PC-9 (cell line): Measurements from ENCODE around the gene SUGT1. TPM values are rescaled to one million over a fixed set of nuclear protein-coding genes. Genes with fewer than 3 reads are reported as not detected.

Experiments
- BruUV-seq: library from RNA; stranded (reverse); fragments of 400-500 nt; replicated peaks from 2 replicates; lab custom pipeline; 2021; lab: Mats Ljungman, UMichigan
- CTCF ChIA-PET: fragments of 300-600 bp; sonication (Branson Sonifier 250); formaldehyde crosslinking; loops from one replicate; lab custom pipeline; 2022; ENCODE audit warnings: antibody characterized with exemption; lab: Charles Lee
- POLR2A ChIA-PET: fragments of 300-600 bp; sonication (Branson Sonifier 250); formaldehyde crosslinking; loops from one replicate; lab custom pipeline; 2022; ENCODE audit warnings: antibody characterized with exemption; ENCODE audit not compliant: unreplicated experiment; lab: Charles Lee
- DNase-seq, 2 experiments: peaks; one replicate each; pipeline versions ENCODE4 v3.0.0 to v3.0.0-alpha.2; 2015 to 2022; ENCODE audit warnings: mixed read lengths in 1 of 2
- H2AFZ ChIP-seq: fragments of 200-600 bp; sonication (generic); 2 replicates; pipeline ENCODE4 v1.8.1; 2017; ENCODE audit warnings: antibody characterized with exemption
- H3F3A ChIP-seq: fragments of 200-600 bp; sonication (generic); 2 replicates; pipeline ENCODE4 v1.8.1; 2017; ENCODE audit warnings: antibody characterized with exemption, mild to moderate bottlenecking, low read depth; ENCODE audit not compliant: insufficient read depth
- H3K27ac ChIP-seq: fragments of 200-600 bp; sonication (generic); 2 replicates; pipeline ENCODE4 v1.6.1; 2016; ENCODE audit warnings: mixed run types
- H3K27me3 ChIP-seq: fragments of 200-600 bp; sonication (generic); 2 replicates; pipeline ENCODE4 v1.6.1; 2016; ENCODE audit warnings: low read depth, mixed run types; ENCODE audit not compliant: insufficient read depth
- H3K36me3 ChIP-seq: fragments of 200-600 bp; sonication (generic); 2 replicates; pipeline ENCODE4 v1.6.1; 2016; ENCODE audit warnings: low read depth, mixed run types
- H3K4me1 ChIP-seq: fragments of 200-600 bp; sonication (generic); replicated peaks from 2 replicates; pipeline ENCODE4 v1.6.1; 2016; ENCODE audit warnings: mixed run types; ENCODE audit not compliant: insufficient read depth
- H3K4me2 ChIP-seq: fragments of 200-600 bp; sonication (generic); 2 replicates; pipeline ENCODE4 v1.6.1; 2017; ENCODE audit warnings: mixed run types
- H3K4me3 ChIP-seq: fragments of 200-600 bp; sonication (generic); 2 replicates; pipeline ENCODE4 v1.6.1; 2016; ENCODE audit warnings: mixed run types
- H3K79me2 ChIP-seq: fragments of 200-600 bp; sonication (generic); 2 replicates; pipeline ENCODE4 v1.6.1; 2017; ENCODE audit warnings: low read depth, mixed run types
- H3K9me2 ChIP-seq: fragments of 200-600 bp; sonication (generic); 2 replicates; pipeline ENCODE4 v1.8.1; 2017; ENCODE audit warnings: mild to moderate bottlenecking; ENCODE audit not compliant: insufficient read depth
- H3K9me3 ChIP-seq: fragments of 200-600 bp; sonication (generic); 2 replicates; pipeline ENCODE4 v1.8.1; 2016; ENCODE audit warnings: low read depth; ENCODE audit not compliant: insufficient read depth
- H4K20me1 ChIP-seq: fragments of 200-600 bp; sonication (generic); 2 replicates; pipeline ENCODE4 v1.8.1; 2017; ENCODE audit not compliant: insufficient read depth
- EZH2 ChIP-seq: fragments of 200-600 bp; sonication (generic); IDR thresholded peaks from 2 replicates; pipeline ENCODE4 v1.8.0; 2017; ENCODE audit warnings: antibody characterized with exemption, low read depth
- intact Hi-C: fragments of 100-400 bp; cut with micrococcal nuclease; formaldehyde crosslinking; loops from one replicate; pipeline ENCODE4 v1.10.0; 2022; ENCODE audit not compliant: unreplicated experiment
- total RNA-seq: library from RNA; stranded (reverse); gene quantifications from 2 replicates; pipeline ENCODE4 v1.2.3, GENCODE V29; 2021
- TF ChIP-seq, protein P1 (sequence below): fragments of 200-600 bp; sonication (generic); conservative IDR thresholded peaks from 2 replicates; pipeline ENCODE4 v1.6.1; 2017; ENCODE audit warnings: mixed run types, antibody characterized with exemption, mild to moderate bottlenecking, moderate library complexity

Gene SUGT1
- total RNA-seq, 1 experiment from 2014 or later, result 57.2 TPM

- intact Hi-C loops, result no loop called here
- Histone ChIP-seq H3K4me1 (no peaks in the 10 kb centered on the region), H3K36me3 (no peaks in the 10 kb centered on the region), H4K20me1 (no peaks in the 10 kb centered on the region), H3K9me2 (no peaks in the 10 kb centered on the region; the same call in 1 of the 2 replicates), H3K27ac (no peak overlapping the region), H3K4me3 (no peak overlapping the region), H3K4me2 (no peak overlapping the region), H3K9me3 (no peaks in the 10 kb centered on the region), H3F3A (no peaks in the 10 kb centered on the region), H3K27me3 (peaks cover 66% of the 10 kb centered on the region), H3K79me2 (no peaks in the 10 kb centered on the region), H2AFZ (no peak overlapping the region)
- ChIA-PET POLR2A (no interaction called here), CTCF (no interaction called here)
- no TSS peak for BruUV-seq
- no peak for DNase-seq
- TF ChIP-seq EZH2, result no peak
- TF ChIP-seq, protein P1, sequence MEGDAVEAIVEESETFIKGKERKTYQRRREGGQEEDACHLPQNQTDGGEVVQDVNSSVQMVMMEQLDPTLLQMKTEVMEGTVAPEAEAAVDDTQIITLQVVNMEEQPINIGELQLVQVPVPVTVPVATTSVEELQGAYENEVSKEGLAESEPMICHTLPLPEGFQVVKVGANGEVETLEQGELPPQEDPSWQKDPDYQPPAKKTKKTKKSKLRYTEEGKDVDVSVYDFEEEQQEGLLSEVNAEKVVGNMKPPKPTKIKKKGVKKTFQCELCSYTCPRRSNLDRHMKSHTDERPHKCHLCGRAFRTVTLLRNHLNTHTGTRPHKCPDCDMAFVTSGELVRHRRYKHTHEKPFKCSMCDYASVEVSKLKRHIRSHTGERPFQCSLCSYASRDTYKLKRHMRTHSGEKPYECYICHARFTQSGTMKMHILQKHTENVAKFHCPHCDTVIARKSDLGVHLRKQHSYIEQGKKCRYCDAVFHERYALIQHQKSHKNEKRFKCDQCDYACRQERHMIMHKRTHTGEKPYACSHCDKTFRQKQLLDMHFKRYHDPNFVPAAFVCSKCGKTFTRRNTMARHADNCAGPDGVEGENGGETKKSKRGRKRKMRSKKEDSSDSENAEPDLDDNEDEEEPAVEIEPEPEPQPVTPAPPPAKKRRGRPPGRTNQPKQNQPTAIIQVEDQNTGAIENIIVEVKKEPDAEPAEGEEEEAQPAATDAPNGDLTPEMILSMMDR, result no peak
Measured at GRCh38 chr13:52743569-52743968, 90.9 kb downstream of the SUGT1 start.

DNA sequence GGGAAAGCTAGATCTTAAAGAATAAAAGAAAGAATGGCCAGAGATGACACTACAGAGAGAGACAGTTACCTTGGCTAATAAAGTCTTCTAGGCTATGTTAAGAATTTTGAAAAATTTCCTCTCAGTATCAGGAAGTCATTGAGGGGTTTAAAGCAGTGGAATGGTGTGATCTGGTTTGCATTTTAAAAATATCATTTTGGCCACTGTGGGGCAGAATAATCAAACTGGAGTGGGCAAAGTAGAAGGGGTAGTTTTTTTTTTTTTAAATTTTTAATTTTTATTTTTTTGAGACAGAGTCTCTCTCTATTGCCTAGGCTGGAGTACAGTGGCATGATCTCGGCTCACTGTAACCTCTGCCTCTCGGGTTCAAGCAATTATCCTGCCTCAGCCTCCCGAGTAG is 91.4 kb downstream of the SUGT1 start:
- no peak for TF ChIP-seq EZH2
- TF ChIP-seq, protein P1, result 0 out of 2 replicates have a peak, but pooled peaks have one; percentile 24
- intact Hi-C loops, result no loop called here
- Histone ChIP-seq H3K4me1 (no peaks in the 10 kb centered on the region), H4K20me1 (no peaks in the 10 kb centered on the region), H2AFZ (no peak overlapping the region), H3K27me3 (peaks cover 70% of the 10 kb centered on the region), H3K9me3 (no peaks in the 10 kb centered on the region), H3K79me2 (no peaks in the 10 kb centered on the region), H3K27ac (no peak overlapping the region), H3K4me3 (no peak overlapping the region), H3K36me3 (no peaks in the 10 kb centered on the region), H3K4me2 (no peak overlapping the region), H3K9me2 (no peaks in the 10 kb centered on the region; the same call in 1 of the 2 replicates), H3F3A (no peaks in the 10 kb centered on the region)
- BruUV-seq, result no TSS peak
- CTCF ChIA-PET, result no interaction called here
- POLR2A ChIA-PET, result no interaction called here
- no peak for DNase-seq

- H3K4me3 ChIP-seq, result no peak overlapping the region
- no peaks in the 10 kb centered on the region for H3F3A ChIP-seq
- no peak for DNase-seq
- no peaks in the 10 kb centered on the region for H3K4me1 ChIP-seq
- no peaks in the 10 kb centered on the region for H3K79me2 ChIP-seq
- ChIA-PET POLR2A (no interaction called here), CTCF (no interaction called here)
- no TSS peak for BruUV-seq
- intact Hi-C loops, result no loop called here
- H3K4me2 ChIP-seq, result no peak overlapping the region
- H3K27ac ChIP-seq, result no peak overlapping the region
- no peaks in the 10 kb centered on the region; the same call in 1 of the 2 replicates for H3K9me2 ChIP-seq
- H3K9me3 ChIP-seq, result no peaks in the 10 kb centered on the region
- no peak for TF ChIP-seq EZH2
- TF ChIP-seq, protein P1, result no peak
- H2AFZ ChIP-seq, result no peak overlapping the region
- H4K20me1 ChIP-seq, result no peaks in the 10 kb centered on the region
- peaks cover 79% of the 10 kb centered on the region for H3K27me3 ChIP-seq
- no peaks in the 10 kb centered on the region for H3K36me3 ChIP-seq
Measured at GRCh38 chr13:52744842-52745375, 92.3 kb downstream of the SUGT1 start.
